NCI-H187 treated with DMSO at 0.1 percent for 48 hours (cell line): ENCODE results near the gene TMEM125.

Experiments used
- DNase-seq: peaks from one replicate; lab custom pipeline; 2025; lab: John Stamatoyannopoulos, UW

TMEM125 gene

GRCh38 chr1:43269627-43270375 is at the start of gene TMEM125:
Gene TMEM125 (plus strand): TSS chr1:43269983. CDS start chr1:43272723, 2,740 bp downstream.
- no peak for DNase-seq

DNA sequence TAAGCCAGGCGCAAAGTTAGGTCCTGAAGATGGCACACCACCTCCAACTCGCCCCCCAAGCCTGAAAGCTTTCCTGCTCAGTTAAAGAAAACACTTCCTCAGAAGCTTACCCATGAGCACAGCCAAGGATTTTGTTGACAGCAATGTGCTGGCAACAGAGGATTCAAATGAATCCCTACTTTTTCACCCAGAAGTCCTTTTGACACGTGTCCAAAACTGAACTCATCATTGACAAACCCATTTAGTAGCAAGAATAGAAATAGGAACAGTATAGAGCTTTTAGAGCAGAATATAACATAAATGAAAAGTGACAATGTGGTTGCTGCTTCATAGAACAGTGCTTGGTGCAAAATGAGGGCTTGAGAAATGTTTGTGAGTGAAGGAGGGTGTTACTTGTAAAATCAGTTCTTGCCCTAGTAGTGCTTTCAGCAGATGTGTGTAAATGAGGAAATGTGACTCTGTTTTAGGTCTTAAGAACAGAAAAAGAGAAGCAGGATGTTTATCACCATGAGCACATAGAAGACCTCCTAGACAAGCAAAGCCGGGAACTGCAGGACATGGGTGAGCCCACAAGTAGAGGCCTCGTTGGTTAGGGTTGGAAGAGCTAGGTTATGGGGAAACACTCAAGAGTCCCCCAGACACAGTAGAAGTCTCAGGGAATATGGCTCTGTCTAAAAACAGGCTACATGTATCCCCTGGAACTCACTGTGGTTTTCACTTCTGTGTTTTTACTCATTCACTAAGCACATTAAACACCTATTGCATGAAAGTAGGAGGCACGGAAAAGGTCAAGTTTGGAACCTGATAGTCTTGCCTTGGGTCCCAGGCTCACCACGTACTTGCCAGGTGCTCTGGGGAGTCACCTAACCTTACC is 48.6 kb upstream of the TMEM125 start:
- DNase-seq = no peak

DNA sequence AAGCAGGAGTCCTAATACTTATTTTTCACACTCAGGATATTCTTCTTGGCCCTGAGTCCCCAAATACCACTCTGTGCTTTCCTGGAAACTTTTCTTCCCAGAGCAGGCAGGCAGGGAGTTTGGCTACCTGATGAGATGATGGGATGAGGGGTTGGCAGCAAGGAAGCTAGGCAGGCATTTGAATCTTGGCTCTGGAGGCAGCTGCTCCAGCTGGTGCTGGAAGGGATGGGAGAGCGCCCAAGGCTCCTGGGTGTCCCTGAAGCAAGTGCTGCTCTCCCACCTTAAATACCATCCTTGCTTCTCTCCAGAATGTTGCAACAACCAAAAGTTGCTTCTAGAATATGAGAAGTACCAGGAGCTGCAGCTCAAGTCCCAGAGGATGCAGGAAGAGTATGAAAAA is 48.0 kb upstream of the TMEM125 start:
- DNase-seq = no peak

DNA sequence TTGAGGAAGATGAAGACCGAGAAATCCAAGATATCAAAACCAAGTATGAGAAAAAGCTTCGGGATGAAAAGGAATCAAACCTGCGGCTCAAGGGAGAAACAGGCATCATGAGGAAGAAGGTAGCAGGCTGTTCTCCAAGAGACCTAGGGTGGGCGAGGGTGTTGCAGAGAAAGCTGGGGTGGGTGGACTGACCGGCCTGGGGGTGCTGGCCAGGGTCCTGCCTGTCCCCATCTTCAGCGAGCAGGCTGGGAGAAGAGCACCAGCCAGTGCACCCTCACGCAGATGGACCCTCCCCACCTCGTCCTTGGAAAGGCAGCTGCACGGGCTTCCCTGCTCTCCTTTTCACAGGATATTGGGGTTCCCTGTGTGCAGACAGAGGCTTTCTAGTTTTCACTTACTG is 46.9 kb upstream of the TMEM125 start:
- DNase-seq = no peak

DNA sequence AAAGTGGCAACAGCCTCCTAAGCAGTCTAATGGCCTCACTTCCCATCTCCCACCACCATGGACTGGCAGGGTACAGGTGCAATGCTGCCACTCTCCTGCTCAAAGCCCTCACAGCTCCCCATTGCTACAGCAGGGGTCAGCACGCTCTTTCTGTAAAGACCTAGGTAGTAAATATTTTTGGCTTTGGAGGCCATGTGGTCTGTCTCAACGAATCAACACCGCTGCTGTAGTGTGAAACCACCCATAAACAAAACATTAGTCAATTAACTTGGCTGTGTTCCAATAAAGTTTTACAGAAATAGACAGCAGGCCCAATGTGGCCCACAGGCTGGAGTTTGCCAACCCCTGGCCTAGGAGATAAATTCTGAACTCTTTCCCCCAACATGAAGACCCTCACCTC is 44.6 kb upstream of the TMEM125 start:
- DNase-seq = no peak

- DNase-seq = no peak
Observed at GRCh38 chr1:43227143-43227764, 42.5 kb upstream of the TMEM125 start.

DNA sequence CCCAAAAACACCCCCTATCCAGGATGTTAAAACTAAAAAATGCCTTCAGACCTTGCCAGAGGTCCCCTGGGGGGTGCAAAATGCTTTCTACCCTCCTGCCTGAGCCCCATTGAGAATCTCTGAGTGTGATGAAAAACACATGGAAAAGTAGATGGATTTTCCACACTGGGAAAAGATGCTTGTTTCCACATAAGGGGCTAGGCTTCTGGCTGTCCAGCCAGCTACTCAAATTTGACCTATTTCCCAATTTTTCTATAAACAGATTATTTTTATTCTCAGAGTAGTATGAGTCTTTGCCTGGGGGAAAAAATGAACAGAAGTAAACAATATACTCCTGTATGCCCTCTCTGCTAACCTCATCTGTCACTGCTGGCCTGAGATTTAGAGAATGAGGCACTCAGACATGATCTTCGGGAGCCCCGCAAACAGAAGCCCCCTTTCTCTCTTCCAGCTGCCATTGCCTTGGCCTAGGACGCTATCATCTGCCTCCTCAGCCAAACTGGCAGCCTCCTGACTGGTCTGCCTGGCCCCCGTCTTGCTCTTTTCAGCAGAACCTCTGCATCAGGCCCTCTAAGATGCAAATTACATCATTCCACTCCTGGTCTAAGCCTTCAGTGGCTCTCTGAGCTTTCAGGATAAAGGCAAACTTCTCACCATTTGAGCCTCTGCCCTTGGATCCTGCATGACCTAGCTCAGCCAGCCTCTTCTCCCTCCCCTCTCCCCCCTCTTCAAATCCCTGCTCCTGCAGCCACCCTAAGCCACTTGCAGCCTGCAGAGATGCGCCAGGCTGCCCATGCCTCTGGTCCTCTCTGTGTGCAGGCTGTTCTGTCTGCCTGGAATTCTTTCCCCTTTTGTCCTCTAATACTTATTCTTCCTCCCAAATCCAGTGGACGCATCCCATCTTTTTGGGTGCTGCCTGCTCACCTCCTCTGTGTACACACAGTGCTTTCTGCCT is 39.7 kb upstream of the TMEM125 start:
- DNase-seq = no peak

GRCh38 chr1:43232074-43232473 is 37.7 kb upstream of the TMEM125 start:
- DNase-seq = no peak

DNA sequence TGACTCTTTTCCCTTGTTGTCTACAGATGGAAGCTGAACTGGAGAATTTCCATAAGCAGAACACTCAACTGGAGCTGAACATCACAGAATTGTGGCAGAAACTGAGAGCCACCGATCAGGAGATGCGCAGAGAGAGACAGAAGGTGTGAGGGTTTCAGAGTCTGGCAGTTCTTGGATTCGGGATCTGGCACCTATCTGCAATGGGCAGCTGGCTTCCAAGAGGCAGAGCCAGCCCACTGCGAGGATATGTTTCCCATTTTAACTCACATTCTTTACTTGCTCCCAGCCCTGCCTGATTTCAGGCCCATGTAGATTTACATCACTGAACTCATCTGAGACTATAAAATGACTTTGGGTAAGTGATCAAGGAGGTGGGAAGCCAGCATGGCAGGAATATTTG is 37.3 kb upstream of the TMEM125 start:
- DNase-seq = no peak

GRCh38 chr1:43233631-43234030 is 36.2 kb upstream of the TMEM125 start:
- DNase-seq = no peak

DNA sequence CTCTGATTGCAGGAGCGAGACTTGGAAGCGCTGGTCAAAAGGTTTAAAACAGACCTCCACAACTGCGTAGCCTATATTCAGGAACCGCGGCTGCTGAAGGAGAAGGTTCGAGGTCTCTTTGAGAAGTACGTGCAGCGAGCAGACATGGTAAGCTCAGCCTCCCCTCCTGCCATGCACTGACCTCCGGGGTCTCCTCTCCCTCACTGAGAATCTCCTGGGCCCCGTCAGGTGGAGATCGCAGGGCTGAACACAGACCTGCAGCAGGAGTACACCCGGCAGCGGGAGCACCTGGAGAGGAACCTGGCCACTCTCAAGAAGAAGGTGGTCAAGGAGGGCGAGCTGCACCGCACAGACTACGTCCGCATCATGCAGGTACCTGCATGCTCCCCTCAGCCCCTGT is 35.5 kb upstream of the TMEM125 start:
- no peak for DNase-seq

DNA sequence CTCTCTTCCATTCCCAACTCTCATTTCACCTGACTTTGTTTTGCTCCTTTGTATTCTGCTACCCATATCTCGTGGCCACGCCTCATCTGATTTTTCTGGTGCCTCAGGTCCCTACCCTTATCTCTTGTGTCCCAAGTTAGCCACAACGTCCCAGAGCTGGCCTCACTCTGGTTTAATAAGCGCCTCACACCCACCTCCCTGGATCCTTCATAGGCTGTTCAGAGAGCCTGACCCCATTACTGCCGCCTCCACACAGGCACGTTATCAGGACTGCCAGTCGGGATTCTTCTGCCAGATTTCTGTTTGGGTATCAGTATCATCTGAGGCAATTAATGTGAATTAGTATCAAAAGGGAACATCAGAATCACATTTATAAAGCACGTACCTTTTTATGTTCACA is 34.7 kb upstream of the TMEM125 start:
- DNase-seq = no peak

GRCh38 chr1:43235451-43236121 is 34.2 kb upstream of the TMEM125 start:
- no peak for DNase-seq

- DNase-seq = no peak
Observed at GRCh38 chr1:43237121-43237520, 32.7 kb upstream of the TMEM125 start.

GRCh38 chr1:43238085-43238484 is 31.7 kb upstream of the TMEM125 start:
- no peak for DNase-seq

DNA sequence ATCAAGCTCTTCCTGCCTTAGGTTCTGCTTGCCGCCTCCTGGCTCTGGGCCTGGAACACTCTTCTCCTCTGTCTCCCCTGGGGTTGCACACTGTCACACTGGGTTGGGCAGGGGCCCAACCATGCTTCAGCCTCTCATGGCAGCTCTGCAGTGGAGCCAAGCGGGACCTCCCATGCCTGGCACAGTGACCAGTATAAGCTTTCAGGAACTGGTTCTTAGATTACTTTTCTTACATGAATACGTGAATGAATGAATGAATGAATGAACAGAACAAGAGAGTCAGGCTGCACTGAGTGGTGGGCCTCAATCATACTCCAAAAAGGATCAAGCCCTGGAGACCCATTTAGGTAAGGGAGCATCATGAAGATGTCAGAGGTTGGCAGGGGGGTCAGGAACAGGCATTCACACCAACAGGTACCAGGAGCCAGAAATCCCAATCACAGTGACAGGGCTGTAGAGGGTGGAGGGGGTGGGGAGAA is 30.8 kb upstream of the TMEM125 start:
- DNase-seq = no peak

- no peak for DNase-seq
Observed at GRCh38 chr1:43239484-43239883, 30.3 kb upstream of the TMEM125 start.

GRCh38 chr1:43241413-43241836 is 28.4 kb upstream of the TMEM125 start:
- no peak for DNase-seq

DNA sequence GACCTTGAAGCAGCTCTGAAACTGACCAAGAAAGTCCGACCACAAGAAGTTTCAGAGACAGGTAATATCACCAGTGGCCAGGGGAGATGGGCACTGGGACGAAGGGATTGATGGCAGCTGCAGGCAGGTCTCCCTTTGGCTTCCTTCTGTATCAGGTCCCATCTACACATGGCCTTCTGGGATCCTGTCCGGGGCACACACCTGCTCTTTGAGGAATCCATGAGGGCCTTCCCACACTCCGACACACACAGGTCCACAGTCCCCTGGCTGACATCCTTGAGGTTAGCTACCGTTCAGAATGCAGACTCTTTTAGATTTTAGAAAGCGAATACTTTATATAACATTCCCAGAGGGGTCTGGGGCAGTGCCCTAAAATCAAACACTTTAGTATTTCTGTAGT is 26.5 kb upstream of the TMEM125 start:
- DNase-seq = no peak

DNA sequence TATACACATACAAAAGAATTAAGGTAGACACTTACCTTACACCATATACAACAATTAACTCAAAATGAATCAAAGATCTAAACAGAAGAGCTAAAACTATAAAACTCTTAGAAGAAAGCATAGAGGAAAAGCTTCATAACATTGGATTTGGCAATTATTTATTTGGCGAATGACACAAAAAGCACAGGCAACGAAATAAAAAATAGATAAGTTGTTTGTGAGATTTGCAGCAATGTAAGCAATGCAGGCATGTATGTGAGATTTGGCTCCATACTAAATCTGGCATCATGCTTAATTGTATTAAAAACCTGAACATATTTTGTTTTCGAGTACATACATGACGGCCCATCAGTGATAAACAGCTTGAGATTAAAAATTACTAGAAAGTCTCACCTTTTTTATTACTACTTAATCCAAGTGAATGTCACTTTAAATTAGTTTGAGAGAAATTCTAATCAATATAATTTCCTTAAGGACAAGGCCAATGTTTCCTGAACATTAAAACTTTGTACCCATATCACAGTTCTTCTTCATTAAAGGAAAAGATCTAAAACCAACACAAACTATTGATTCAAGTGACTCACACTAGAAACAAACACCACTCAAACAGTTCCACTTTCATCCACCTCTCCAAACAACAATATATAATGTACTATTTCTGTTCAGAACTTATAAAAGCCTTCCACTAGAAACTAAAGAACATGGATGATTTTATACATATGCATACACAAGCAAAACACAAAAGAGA is 23.1 kb upstream of the TMEM125 start:
- DNase-seq = no peak
